Gastrocnemius medialis (tissue), 4 donors: ENCODE data around the gene COG7. TPM values are rescaled to one million over a fixed set of nuclear protein-coding genes. Genes with fewer than 3 reads are reported as not detected.
A peak's percentile ranks its signal among the peaks of the same experiment; 100 is the strongest.

Experiments used
- ATAC-seq, 2 donors: fragments of 150-250 bp; one replicate each; pipeline ENCODE4 v1.9.1; 2016
- DNase-seq, 2 donors: peaks; one replicate each; pipeline ENCODE4 v3.0.0-alpha.2; 2019
- H3K27ac ChIP-seq, 4 donors: fragments of 200-600 bp; sonication (generic); 1 replicate in 1 of 4; 2 replicates in 3 of 4; pipeline ENCODE4 v1.5.1; 2016 to 2018; ENCODE audit warnings: mild to moderate bottlenecking in 2 of 4, moderate library complexity in 1 of 4
- H3K27me3 ChIP-seq, 3 donors: fragments of 200-600 bp; sonication (generic) in 2 of 3; 1 replicate in 1 of 3; 2 replicates in 2 of 3; pipeline versions ENCODE4 v1.5.1 to v1.6.0; 2016 to 2019; ENCODE audit warnings: mild to moderate bottlenecking in 1 of 3, moderate library complexity in 1 of 3
- H3K36me3 ChIP-seq, 2 donors: fragments of 200-600 bp; sonication (generic) in 1 of 2; one replicate each; pipeline ENCODE4 v1.5.1; 2017 to 2018
- H3K4me1 ChIP-seq, 2 donors: fragments of 200-600 bp; sonication (generic) in 1 of 2; one replicate each; pipeline ENCODE4 v1.5.1; 2016 to 2017; ENCODE audit warnings: mild to moderate bottlenecking in 2 of 2
- H3K4me3 ChIP-seq, 4 donors: fragments of 200-600 bp; sonication (generic) in 3 of 4; 1 replicate in 1 of 4; 2 replicates in 3 of 4; pipeline ENCODE4 v1.5.1; 2016 to 2019; ENCODE audit warnings: mild to moderate bottlenecking in 2 of 4
- H3K9me3 ChIP-seq, 3 donors: fragments of 200-600 bp; sonication (generic) in 2 of 3; 1 replicate in 1 of 3; 2 replicates in 2 of 3; pipeline ENCODE4 v1.5.1; 2016 to 2019
- CTCF ChIP-seq, 5 experiments: fragments of 450-650 bp in 3 of 5; fragments of 200-600 bp in 2 of 5; sonication (generic) in 2 of 5; IDR thresholded peaks in 4 of 5; conservative IDR thresholded peaks in 1 of 5; 1 replicate in 4 of 5; 2 replicates in 1 of 5; pipeline ENCODE4 v1.5.1; 2016 to 2019; ENCODE audit warnings: antibody characterized with exemption in 5 of 5, mild to moderate bottlenecking in 3 of 5, moderate library complexity in 3 of 5
- POLR2A ChIP-seq, 2 donors: fragments of 450-650 bp; IDR thresholded peaks; one replicate each; pipeline ENCODE4 v1.6.1; 2017; ENCODE audit warnings: antibody characterized with exemption in 2 of 2, mild to moderate bottlenecking in 2 of 2, moderate library complexity in 2 of 2
- in situ Hi-C, 4 donors: fragments of 200-750 bp; cut with MboI; loops; one replicate each; pipeline versions ENCODE4 v1.15.0 to v1.8.0; 2017; ENCODE audit warnings: low sequenced_read_pairs in 4 of 4
- intact Hi-C: fragments of 100-400 bp; cut with DNase I; formaldehyde crosslinking; loops from one replicate; pipeline ENCODE4 v1.15.1; 2023; ENCODE audit warnings: low total_unique reads
- total RNA-seq, 4 donors: library from RNA; depleted of rRNA; stranded (reverse); fragments of >200 nt; gene quantifications; one replicate each; pipeline versions ENCODE4 v1.1.0 to v1.2.3, GENCODE V29; 2016

The COG7 gene
- 10 to 100 TPM in 1 of 4 donors, 1 to 10 TPM in 3; 6.6 to 12.9 (median 7.1) TPM for total RNA-seq

DNA sequence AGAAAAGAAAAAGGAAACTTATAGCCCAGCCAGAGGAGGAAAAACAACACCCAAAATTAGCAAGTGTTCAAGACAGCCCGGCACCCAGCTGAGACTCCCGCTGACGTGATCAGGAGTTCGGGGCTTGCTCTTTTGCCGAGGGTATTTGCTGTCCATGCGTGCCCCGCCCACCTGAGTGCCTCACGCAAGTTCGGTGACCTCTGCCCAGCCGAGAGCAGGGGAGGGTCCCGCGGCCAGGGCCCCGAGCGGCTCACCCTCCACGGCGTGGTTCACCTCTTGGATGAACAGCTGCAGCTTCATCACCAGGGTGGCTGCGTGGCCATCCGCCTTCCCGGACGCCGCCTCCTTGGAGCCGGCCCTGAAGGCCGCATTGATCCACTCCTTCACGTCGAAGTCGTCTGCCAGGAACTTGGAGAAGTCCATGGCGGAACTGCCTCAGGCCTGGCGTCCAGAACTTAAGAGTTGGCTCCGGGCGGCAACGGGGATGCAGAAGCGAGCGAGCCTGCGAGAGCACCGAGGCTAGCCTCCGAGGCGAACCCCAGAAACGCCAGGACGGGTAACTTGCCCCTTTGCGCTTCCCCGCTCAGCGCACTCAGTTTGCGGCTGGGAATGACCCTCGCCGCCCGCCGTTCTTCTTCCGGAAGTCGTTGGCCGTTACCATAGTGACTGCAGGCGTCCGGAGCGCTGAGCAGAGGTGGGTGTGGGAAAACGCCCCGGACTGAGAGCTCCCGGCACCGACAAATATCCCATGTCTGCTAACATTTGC, at the start of gene COG7:
TSS of gene COG7 (minus strand) at position 618 of the 766 bp plus-strand sequence. CDS start at position 423, 195 bp downstream.
- peak within 1 kb of the TSS; percentile 74 to 90 (median 78) for H3K4me3 ChIP-seq
- peak; percentile 69 to 79 for DNase-seq
- no peaks in the 10 kb centered on the region for H3K27me3 ChIP-seq
- no peaks in the 10 kb centered on the region for H3K9me3 ChIP-seq
- no peaks in the 10 kb centered on the region for H3K36me3 ChIP-seq
- H3K27ac ChIP-seq: peak within 1 kb of the TSS; percentile 77 to 87 (median 82)
- no peak for TF ChIP-seq POLR2A (IDR thresholded peaks at IDR 0.05)
- no peak for TF ChIP-seq CTCF (IDR thresholded peaks at IDR 0.05 in 4 of 5, conservative IDR thresholded peaks at IDR 0.05 in 1 of 5)
- ATAC-seq: peak; percentile 93 to 94
- in situ Hi-C loops: no loop called here
- peaks cover 4 to 33% of the 10 kb centered on the region in 2 donors for H3K4me1 ChIP-seq
- intact Hi-C loops: loop anchor here (2.0 to 5.0 kb wide), 2 partner anchors 104 to 145 kb away; partner anchors contain the start of genes EARS2, NDUFAB1 and UBFD1

DNA sequence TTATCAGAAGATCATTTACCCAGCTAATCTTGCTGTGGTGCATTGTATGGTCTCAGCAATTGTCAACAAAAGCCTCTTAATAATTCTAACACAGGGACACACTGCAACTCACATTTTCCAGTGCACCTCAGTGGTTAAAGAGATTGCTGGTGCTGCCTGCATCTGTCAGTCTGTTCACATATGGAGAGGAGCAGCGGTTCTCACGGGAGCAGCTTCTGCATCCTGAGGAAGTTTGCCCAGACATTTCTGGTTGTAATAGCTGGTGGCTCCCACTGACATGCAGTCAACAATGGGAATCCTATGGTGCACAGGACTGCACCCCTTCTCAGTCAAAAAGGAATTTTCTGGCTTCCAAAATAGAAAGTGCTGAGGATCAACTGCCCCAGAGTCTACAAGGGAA, 49.5 kb upstream of the COG7 start:
- no peaks in the 10 kb centered on the region for H3K36me3 ChIP-seq
- no peaks in the 10 kb centered on the region for H3K27me3 ChIP-seq
- H3K9me3 ChIP-seq: no peaks in the 10 kb centered on the region
- DNase-seq: no peak
- H3K4me3 ChIP-seq: no peak overlapping the region
- intact Hi-C loops: no loop called here
- in situ Hi-C loops: no loop called here
- H3K4me1 ChIP-seq: peaks cover 23 to 33% of the 10 kb centered on the region in 2 donors
- ATAC-seq: no peak
- TF ChIP-seq POLR2A (IDR thresholded peaks at IDR 0.05): no peak
- no peak for TF ChIP-seq CTCF (IDR thresholded peaks at IDR 0.05 in 4 of 5, conservative IDR thresholded peaks at IDR 0.05 in 1 of 5)
- H3K27ac ChIP-seq: peak overlapping the region in 3 of 4 donors; percentile 88 to 97 (median 91)

- no peaks in the 10 kb centered on the region for H3K36me3 ChIP-seq
- no peaks in the 10 kb centered on the region for H3K9me3 ChIP-seq
- no peak for DNase-seq
- no peak overlapping the region for H3K4me3 ChIP-seq
- TF ChIP-seq POLR2A (IDR thresholded peaks at IDR 0.05): no peak
- no peak for TF ChIP-seq CTCF (IDR thresholded peaks at IDR 0.05 in 4 of 5, conservative IDR thresholded peaks at IDR 0.05 in 1 of 5)
- intact Hi-C loops: no loop called here
- no peak overlapping the region for H3K27ac ChIP-seq
- peaks cover 27 to 28% of the 10 kb centered on the region in 2 donors for H3K4me1 ChIP-seq
- ATAC-seq: no peak
- in situ Hi-C loops: no loop called here
- H3K27me3 ChIP-seq: no peaks in the 10 kb centered on the region
Observed at GRCh38 chr16:23501291-23501690, 48.3 kb upstream of the COG7 start.

DNA sequence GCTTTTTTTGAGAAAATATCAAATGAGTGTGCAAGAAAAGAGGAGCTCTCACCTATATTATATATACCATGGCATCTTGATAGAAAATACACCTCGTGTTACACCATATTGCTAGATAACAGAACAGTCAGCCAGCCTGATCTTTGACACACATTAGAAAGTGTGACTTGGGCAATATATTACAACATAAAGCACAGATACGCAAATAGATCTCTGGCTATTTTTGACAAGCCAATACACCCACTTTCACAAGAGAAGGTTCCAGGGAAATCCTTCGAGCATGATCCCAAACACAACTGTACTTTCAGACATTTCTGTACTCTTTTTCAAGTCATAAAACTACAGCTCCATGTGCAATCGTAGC, 47.9 kb upstream of the COG7 start:
- Histone ChIP-seq H3K36me3 (no peaks in the 10 kb centered on the region), H3K4me1 (peaks cover 23 to 27% of the 10 kb centered on the region in 2 donors), H3K27ac (no peak overlapping the region), H3K9me3 (no peaks in the 10 kb centered on the region), H3K27me3 (no peaks in the 10 kb centered on the region), H3K4me3 (no peak overlapping the region)
- no peak for DNase-seq
- in situ Hi-C loops: no loop called here
- no peak for ATAC-seq
- intact Hi-C loops: no loop called here
- TF ChIP-seq CTCF (IDR thresholded peaks at IDR 0.05 in 4 of 5, conservative IDR thresholded peaks at IDR 0.05 in 1 of 5) (no peak), POLR2A (IDR thresholded peaks at IDR 0.05) (no peak)
